HL-60 (cell line): Measurements from ENCODE around the gene C1orf21.

ENCODE experiments used
- POLR2AphosphoS5 ChIP-seq: IDR thresholded peaks from 2 replicates; pipeline ENCODE4 v1.6.1; 2012; ENCODE audit warnings: low read depth
- REST ChIP-seq: IDR thresholded peaks from 2 replicates; pipeline ENCODE4 v1.6.1; 2012; ENCODE audit warnings: low read depth; ENCODE audit not compliant: insufficient replicate concordance
- TF ChIP-seq, protein P1 (sequence below): IDR thresholded peaks from one replicate; pipeline ENCODE4 v1.5.1; 2011; ENCODE audit warnings: low read length, control low read depth, inconsistent platforms; ENCODE audit not compliant: insufficient read depth

DNA sequence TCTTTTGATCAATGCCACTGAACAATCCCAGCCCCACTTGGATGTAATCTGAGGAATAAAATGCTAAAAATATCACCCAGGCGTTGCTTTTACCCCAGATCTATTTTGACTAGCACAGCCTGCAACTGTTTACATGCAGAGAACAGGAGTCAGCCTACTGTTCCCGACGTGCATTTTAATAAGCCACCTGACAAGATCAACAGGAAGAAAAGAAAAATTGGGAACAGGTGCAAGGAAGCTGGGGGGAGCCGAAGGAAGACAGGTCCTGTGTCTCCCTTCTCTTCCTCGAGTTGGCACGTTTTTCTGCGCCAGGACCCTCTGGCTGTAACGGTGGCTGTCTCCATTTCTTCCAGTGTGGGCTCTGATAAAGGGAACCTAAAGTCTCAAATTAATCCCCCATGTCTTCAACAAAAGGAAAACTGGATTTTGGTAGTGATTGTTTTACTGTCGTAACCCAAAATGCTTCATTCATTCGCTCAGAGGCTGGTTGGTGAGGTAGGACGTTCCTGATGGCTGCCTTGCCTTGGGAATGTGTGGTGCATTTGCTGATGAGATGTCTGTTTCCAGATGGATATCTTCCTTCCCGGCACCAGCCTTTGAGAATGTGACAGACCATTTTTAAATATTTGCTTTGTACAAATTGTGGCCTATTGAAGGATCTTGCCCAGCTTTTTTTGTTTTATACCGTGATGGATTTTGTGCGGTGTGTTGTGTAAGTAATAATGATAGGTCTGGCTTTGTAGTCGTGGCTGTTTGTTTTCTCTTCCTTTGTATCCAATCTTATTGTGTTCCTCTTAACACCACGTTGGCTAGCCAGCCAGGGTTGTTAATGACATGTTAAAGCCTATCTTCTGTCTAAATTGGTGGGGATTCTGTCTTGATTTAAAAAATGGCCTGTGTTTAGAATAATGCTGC lies 117.5 kb downstream of the C1orf21 start:
- TF ChIP-seq POLR2AphosphoS5 (no peak), REST (no peak)
- TF ChIP-seq, protein P1, sequence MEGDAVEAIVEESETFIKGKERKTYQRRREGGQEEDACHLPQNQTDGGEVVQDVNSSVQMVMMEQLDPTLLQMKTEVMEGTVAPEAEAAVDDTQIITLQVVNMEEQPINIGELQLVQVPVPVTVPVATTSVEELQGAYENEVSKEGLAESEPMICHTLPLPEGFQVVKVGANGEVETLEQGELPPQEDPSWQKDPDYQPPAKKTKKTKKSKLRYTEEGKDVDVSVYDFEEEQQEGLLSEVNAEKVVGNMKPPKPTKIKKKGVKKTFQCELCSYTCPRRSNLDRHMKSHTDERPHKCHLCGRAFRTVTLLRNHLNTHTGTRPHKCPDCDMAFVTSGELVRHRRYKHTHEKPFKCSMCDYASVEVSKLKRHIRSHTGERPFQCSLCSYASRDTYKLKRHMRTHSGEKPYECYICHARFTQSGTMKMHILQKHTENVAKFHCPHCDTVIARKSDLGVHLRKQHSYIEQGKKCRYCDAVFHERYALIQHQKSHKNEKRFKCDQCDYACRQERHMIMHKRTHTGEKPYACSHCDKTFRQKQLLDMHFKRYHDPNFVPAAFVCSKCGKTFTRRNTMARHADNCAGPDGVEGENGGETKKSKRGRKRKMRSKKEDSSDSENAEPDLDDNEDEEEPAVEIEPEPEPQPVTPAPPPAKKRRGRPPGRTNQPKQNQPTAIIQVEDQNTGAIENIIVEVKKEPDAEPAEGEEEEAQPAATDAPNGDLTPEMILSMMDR, result no peak
